ENCODE results near the gene SLC12A5.

DNA sequence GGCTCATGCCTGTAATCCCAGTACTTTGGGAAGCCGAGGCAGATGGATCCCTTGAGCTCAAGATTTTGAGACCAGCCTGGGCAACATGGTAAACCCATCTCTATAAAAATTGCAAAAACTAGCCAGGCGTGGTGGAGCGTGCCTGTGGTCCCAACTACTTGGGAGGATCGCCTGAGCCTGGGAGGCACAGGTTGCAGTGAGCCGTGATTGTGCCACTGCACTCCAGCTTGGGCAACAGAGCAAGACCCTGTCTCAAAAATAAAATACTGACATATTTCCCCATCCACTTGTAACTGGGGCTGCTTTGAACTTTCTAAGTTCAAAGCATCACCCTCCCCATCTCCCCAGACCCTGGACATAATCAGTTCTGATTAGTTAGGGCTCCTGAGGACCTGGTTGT is 27.5 kb upstream of the SLC12A5 start:
- TF ChIP-seq, protein P1, sequence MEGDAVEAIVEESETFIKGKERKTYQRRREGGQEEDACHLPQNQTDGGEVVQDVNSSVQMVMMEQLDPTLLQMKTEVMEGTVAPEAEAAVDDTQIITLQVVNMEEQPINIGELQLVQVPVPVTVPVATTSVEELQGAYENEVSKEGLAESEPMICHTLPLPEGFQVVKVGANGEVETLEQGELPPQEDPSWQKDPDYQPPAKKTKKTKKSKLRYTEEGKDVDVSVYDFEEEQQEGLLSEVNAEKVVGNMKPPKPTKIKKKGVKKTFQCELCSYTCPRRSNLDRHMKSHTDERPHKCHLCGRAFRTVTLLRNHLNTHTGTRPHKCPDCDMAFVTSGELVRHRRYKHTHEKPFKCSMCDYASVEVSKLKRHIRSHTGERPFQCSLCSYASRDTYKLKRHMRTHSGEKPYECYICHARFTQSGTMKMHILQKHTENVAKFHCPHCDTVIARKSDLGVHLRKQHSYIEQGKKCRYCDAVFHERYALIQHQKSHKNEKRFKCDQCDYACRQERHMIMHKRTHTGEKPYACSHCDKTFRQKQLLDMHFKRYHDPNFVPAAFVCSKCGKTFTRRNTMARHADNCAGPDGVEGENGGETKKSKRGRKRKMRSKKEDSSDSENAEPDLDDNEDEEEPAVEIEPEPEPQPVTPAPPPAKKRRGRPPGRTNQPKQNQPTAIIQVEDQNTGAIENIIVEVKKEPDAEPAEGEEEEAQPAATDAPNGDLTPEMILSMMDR (IDR thresholded peaks at IDR 0.05) = no peak
- TF ChIP-seq EZH2 (IDR thresholded peaks at IDR 0.05; ENCODE audit: borderline replicate concordance, insufficient read depth, low read depth, low read length, poor library complexity, severe bottlenecking) = no peak
